Ascending aorta (tissue), 2 donors: ENCODE data around the gene AGAP1. TPM values are rescaled to one million over a fixed set of nuclear protein-coding genes. Genes with fewer than 3 reads are reported as not detected.

Source experiments
- DNase-seq, 2 donors: peaks; one replicate each; pipeline ENCODE4 v3.0.0-alpha.2; 2019; ENCODE audit warnings: low spot score in 2 of 2
- H3K27ac ChIP-seq, 2 donors: fragments of 200-600 bp; sonication (generic); one replicate each; pipeline ENCODE4 v1.5.1; 2016 to 2017; ENCODE audit warnings: mild to moderate bottlenecking in 1 of 2
- H3K27me3 ChIP-seq: fragments of 200-600 bp; sonication (generic); one replicate; pipeline ENCODE4 v1.5.1; 2017
- H3K36me3 ChIP-seq, 2 donors: fragments of 200-600 bp; sonication (generic); one replicate each; pipeline ENCODE4 v1.5.1; 2016
- H3K4me1 ChIP-seq, 2 donors: fragments of 200-600 bp; sonication (generic); one replicate each; pipeline ENCODE4 v1.5.1; 2016 to 2017; ENCODE audit warnings: mild to moderate bottlenecking in 1 of 2
- H3K4me3 ChIP-seq, 2 donors: fragments of 200-600 bp; sonication (generic); one replicate each; pipeline ENCODE4 v1.5.1; 2016 to 2017; ENCODE audit warnings: mild to moderate bottlenecking in 1 of 2
- H3K9me3 ChIP-seq, 2 donors: fragments of 200-600 bp; sonication (generic); one replicate each; pipeline ENCODE4 v1.5.1; 2016
- intact Hi-C: fragments of 100-400 bp; cut with DNase I; formaldehyde crosslinking; loops from one replicate; pipeline ENCODE4 v1.15.1; 2023
- total RNA-seq: library from RNA; depleted of rRNA; stranded (reverse); fragments of >200 nt; gene quantifications from one replicate; pipeline ENCODE4 v1.1.0, GENCODE V29; 2016
- TF ChIP-seq, protein P1 (sequence below), 3 experiments: fragments of 200-600 bp in 2 of 3; fragments of 450-650 bp in 1 of 3; sonication (generic) in 2 of 3; IDR thresholded peaks; one replicate each; pipeline ENCODE4 v1.5.1; 2016 to 2019; ENCODE audit warnings: antibody characterized with exemption in 3 of 3, mild to moderate bottlenecking in 1 of 3, moderate library complexity in 1 of 3

AGAP1 gene
- total RNA-seq, 1 donor from 2014 or later = 19.7 TPM

- TF ChIP-seq, protein P1, sequence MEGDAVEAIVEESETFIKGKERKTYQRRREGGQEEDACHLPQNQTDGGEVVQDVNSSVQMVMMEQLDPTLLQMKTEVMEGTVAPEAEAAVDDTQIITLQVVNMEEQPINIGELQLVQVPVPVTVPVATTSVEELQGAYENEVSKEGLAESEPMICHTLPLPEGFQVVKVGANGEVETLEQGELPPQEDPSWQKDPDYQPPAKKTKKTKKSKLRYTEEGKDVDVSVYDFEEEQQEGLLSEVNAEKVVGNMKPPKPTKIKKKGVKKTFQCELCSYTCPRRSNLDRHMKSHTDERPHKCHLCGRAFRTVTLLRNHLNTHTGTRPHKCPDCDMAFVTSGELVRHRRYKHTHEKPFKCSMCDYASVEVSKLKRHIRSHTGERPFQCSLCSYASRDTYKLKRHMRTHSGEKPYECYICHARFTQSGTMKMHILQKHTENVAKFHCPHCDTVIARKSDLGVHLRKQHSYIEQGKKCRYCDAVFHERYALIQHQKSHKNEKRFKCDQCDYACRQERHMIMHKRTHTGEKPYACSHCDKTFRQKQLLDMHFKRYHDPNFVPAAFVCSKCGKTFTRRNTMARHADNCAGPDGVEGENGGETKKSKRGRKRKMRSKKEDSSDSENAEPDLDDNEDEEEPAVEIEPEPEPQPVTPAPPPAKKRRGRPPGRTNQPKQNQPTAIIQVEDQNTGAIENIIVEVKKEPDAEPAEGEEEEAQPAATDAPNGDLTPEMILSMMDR (IDR thresholded peaks at IDR 0.05) = no peak
- no peak for DNase-seq
- Histone ChIP-seq H3K36me3 (no peaks in the 10 kb centered on the region), H3K27ac (no peak overlapping the region), H3K4me1 (no peaks in the 10 kb centered on the region), H3K27me3 (no peaks in the 10 kb centered on the region), H3K4me3 (no peak overlapping the region), H3K9me3 (no peaks in the 10 kb centered on the region)
- intact Hi-C loops = no loop called here
Measured at GRCh38 chr2:235486729-235487128, 7.1 kb upstream of the AGAP1 start.

GRCh38 chr2:235489897-235490296 lies 3.9 kb upstream of the AGAP1 start:
- H3K27ac ChIP-seq = no peak overlapping the region
- H3K9me3 ChIP-seq = no peaks in the 10 kb centered on the region
- intact Hi-C loops = loop anchor here (10.0 kb wide), 2 partner anchors 105 to 505 kb away; no protein-coding TSS in a partner anchor
- H3K27me3 ChIP-seq = no peaks in the 10 kb centered on the region
- H3K36me3 ChIP-seq = no peaks in the 10 kb centered on the region
- H3K4me3 ChIP-seq = no peak overlapping the region
- DNase-seq = no peak
- TF ChIP-seq, protein P1 (IDR thresholded peaks at IDR 0.05) = no peak
- peaks cover 0 to 2% of the 10 kb centered on the region in 2 donors for H3K4me1 ChIP-seq

DNA sequence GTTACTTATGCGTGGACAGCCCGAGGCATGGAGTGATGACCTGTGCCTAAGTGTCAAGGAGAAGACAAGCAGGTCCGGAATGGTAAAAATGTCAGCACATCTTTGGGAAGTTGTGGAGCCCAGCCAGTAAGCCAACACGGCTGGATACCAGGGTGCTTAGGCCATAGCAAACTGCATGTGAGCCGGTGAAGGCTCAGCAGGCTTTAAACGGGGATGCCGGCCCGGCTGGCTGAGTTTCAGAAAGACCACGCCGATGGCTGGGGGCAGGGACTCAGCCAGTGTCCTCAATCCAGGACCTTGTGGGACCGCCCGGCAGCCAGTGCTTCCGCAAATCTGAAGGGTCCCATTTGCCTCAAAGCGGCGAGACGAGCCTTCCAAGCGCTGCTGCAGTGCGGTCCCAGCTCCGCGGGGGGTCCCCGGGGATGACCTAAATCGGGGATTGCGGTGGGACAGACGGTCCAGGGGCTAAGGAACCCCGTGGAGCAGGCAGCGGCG lies 946 bp upstream of the AGAP1 start:
- Histone ChIP-seq H3K36me3 (no peaks in the 10 kb centered on the region), H3K4me3 (peak overlapping the region; percentile 76 to 84), H3K4me1 (peaks cover 3 to 15% of the 10 kb centered on the region in 2 donors), H3K27me3 (no peaks in the 10 kb centered on the region), H3K27ac (peak overlapping the region; percentile 61 to 83), H3K9me3 (no peaks in the 10 kb centered on the region)
- no peak for DNase-seq
- TF ChIP-seq, protein P1 (IDR thresholded peaks at IDR 0.05) = no peak
- intact Hi-C loops = loop anchor here (2.0 to 10.0 kb wide), 3 partner anchors 60 to 508 kb away; no protein-coding TSS in a partner anchor

DNA sequence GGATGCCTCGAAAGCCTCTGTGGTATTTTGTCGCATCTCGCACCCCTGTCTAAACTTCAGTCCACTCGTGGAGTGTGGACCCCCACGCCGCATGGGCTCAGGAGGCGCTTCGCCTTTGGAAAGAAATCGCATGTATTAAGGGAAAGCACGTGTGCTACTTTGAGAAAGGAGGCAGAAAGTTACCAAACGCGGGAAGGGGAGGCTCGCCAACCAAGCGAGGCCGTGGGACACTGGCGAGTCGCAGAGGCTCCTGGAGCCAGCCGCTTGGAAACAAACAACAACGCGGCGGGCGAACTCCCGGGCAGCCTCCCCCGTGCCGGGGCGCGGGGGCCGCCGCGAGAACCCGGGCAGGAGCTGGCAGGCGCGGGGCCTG lies 455 bp upstream of the AGAP1 start:
- peak overlapping the region; percentile 61 to 83 for H3K27ac ChIP-seq
- peaks cover 3 to 15% of the 10 kb centered on the region in 2 donors for H3K4me1 ChIP-seq
- DNase-seq = no peak
- H3K9me3 ChIP-seq = no peaks in the 10 kb centered on the region
- H3K4me3 ChIP-seq = peak overlapping the region; percentile 76 to 84
- H3K27me3 ChIP-seq = no peaks in the 10 kb centered on the region
- TF ChIP-seq, protein P1 (IDR thresholded peaks at IDR 0.05) = no peak
- H3K36me3 ChIP-seq = no peaks in the 10 kb centered on the region
- intact Hi-C loops = loop anchor here (2.0 to 10.0 kb wide), 3 partner anchors 61 to 509 kb away; no protein-coding TSS in a partner anchor

GRCh38 chr2:235494716-235495372 lies 1.0 kb downstream of the AGAP1 start:
- no peak for DNase-seq
- Histone ChIP-seq H3K27me3 (no peaks in the 10 kb centered on the region), H3K4me3 (peak overlapping the region; percentile 59 to 73), H3K4me1 (peaks cover 3 to 15% of the 10 kb centered on the region in 2 donors), H3K36me3 (no peaks in the 10 kb centered on the region), H3K9me3 (no peaks in the 10 kb centered on the region), H3K27ac (no peak overlapping the region)
- intact Hi-C loops = loop anchor here (10.0 kb wide), 2 partner anchors 100 to 510 kb away; no protein-coding TSS in a partner anchor
- TF ChIP-seq, protein P1 (IDR thresholded peaks at IDR 0.05) = no peak
